GM13977 (cell line): ENCODE results near the gene UTP20.

ENCODE experiments used
- DNase-seq: peaks from one replicate; pipeline ENCODE4 v3.0.0; 2012; ENCODE audit warnings: low spot score
- in situ Hi-C: fragments of 300-500 bp; cut with MboI; formaldehyde crosslinking; loops from one replicate; pipeline ENCODE4 v1.12.0; 2022; ENCODE audit warnings: low sequenced_read_pairs, low pct_unique_long_range_greater_than_20kb, mixed read lengths, inconsistent platforms; ENCODE audit not compliant: unreplicated experiment
- TF ChIP-seq, protein P1 (sequence below): IDR thresholded peaks from 2 replicates; pipeline ENCODE4 v1.5.1; 2012; ENCODE audit warnings: mild to moderate bottlenecking, control low read depth; ENCODE audit not compliant: insufficient read depth; ENCODE audit errors: extremely low read depth, missing control alignments

UTP20 gene

DNA sequence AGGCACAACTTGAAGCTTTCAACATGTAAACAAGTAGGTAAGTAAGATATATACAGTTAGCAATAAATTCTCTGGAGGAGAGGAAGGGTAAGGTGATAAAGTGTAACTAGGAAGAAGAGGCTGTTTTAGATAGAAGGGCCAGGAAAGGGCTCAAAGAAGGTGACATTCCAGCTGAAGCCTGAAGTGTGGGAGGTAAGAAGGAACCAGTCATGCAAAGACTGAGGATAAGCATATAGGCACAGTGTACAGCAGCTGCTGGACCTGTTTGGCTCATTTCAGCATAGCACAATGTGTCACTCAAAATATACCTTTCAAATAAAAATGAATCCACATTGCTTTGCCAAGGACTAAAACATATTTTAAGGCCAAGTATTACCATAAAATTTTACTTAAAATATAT lies 156.2 kb downstream of the UTP20 start:
- TF ChIP-seq, protein P1, sequence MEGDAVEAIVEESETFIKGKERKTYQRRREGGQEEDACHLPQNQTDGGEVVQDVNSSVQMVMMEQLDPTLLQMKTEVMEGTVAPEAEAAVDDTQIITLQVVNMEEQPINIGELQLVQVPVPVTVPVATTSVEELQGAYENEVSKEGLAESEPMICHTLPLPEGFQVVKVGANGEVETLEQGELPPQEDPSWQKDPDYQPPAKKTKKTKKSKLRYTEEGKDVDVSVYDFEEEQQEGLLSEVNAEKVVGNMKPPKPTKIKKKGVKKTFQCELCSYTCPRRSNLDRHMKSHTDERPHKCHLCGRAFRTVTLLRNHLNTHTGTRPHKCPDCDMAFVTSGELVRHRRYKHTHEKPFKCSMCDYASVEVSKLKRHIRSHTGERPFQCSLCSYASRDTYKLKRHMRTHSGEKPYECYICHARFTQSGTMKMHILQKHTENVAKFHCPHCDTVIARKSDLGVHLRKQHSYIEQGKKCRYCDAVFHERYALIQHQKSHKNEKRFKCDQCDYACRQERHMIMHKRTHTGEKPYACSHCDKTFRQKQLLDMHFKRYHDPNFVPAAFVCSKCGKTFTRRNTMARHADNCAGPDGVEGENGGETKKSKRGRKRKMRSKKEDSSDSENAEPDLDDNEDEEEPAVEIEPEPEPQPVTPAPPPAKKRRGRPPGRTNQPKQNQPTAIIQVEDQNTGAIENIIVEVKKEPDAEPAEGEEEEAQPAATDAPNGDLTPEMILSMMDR, result no peak
- in situ Hi-C loops, result no loop called here
- DNase-seq, result no peak
